NCI-H748 (cell line): ENCODE results near the gene PHF19.

Source experiments
- DNase-seq: peaks from one replicate; lab custom pipeline; 2025; ENCODE audit not compliant: unreplicated experiment; lab: John Stamatoyannopoulos, UW

PHF19 gene

DNA sequence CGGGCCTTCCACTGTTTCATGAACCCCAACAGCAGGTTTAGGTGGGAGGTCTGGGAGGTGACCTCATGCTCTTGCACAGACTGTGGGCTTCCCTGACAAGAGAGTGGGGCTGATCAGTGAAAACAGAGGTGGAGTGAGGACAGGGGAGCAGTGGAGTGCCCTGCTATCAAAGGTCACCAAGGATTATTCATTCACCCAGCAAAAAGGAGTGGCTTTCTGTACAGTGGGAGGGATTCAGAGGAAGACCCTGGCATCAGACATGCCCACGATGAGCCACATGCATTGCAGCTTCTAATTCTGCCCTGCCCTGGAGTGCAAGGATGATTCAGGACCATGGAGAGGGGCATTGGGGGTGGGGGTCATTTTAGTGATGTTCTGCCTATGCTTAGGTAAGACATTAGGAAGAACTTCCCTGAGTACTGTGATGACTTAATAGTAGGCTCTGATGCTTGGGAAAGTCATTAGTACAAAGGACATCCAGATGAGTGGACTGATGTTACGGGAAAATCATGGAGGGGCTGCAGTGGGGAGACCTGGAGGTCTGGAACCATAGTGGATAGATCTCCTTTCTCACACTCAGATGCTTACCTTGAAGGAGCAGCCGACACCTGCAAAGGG lies 36.8 kb upstream of the PHF19 start:
- no peak for DNase-seq

DNA sequence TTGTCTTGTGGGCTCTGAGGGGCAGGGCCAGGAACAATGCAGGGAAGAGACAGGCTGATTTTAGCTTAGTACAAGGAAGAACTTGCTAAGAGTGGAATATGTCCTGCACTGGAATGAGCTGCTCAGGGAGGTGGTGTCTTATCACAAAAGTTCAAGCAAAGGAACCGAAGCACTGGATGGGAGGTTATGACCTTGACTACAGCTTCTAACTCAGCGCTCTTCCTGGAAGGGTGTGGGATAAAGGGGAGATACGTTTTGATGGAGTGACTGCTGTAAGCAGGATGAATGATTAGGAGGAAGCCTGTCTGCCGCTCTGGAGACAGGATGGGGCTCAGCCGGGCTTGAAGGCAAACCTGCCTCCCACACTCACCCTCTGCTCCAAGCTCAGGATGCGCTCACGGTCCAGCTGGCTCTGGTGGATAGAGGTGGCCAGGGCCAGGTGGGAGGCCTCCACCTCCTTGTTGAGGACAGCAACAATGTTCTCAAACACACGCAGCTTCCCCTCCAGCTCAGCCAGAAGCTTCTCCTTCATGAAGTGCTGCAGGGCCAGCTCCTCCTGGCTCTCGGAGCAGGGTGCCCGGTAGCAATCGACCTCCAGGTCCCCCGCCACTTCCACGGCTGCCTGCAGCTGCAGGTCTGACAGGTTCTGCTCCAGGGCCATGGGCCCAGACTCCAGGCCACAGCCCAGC lies 36.1 kb upstream of the PHF19 start:
- DNase-seq = no peak

DNA sequence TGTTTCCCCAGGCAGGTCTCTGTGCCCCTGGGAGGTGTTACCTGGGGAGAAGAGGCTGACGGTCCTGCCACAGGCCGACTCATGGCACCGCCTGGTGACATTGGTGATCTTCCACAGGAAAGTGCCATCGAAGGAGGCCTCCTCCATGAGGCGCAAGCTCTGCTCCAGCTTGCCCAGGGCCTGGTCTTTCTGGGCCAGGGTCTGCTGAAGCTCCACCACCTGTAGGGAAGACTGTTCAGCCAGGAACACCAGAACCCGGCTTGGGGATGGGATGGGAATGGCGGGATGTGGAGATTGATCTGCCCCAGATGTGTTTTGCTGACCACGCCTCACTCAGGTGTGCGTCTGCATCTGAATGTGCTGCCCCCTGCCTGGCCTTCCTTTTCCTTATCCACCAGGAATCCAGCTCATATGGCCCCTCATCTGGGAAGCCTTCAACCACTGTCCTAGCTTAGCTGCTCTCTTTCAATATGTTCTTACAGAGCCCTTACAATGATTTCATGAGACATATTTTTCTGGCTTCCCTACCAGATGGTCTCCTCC lies 34.4 kb upstream of the PHF19 start:
- no peak for DNase-seq

DNA sequence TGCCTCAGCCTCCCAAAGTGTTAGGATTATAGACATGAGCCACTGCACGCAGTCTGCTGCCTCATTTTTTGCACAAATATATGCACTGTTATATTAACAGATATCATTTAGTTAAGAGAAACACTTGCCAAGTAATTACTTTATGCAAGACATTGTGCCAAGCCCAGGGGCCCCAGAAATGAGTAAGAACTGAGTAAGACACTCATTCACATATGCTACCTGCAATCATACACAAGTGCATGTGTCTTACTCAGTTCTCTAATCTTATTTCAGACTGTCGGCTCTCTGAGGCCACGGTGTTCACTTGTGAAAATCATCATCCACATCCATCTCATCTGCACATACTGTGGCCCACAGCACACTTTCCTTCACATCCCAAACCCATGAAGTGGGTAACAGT lies 33.7 kb upstream of the PHF19 start:
- no peak for DNase-seq

DNA sequence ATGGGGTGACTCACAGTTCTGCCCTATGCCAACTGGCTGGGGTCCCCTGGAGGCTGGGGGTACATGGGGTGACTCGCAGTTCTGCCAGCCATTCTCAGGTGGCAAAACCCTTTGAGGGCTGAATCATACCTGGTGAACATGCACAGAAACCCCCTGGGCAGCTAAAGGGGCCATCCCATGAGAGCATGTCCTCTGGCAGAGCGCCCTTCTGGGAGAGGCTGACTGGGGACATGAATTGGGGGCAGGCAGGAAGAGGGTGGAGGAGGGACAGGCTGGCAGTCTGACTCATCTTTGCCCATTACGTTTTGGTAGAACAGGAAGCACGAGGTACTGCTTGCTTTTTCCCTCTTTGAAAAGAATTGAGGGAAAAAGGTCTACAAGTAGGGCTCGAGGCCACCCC lies 32.9 kb upstream of the PHF19 start:
- DNase-seq = no peak

DNA sequence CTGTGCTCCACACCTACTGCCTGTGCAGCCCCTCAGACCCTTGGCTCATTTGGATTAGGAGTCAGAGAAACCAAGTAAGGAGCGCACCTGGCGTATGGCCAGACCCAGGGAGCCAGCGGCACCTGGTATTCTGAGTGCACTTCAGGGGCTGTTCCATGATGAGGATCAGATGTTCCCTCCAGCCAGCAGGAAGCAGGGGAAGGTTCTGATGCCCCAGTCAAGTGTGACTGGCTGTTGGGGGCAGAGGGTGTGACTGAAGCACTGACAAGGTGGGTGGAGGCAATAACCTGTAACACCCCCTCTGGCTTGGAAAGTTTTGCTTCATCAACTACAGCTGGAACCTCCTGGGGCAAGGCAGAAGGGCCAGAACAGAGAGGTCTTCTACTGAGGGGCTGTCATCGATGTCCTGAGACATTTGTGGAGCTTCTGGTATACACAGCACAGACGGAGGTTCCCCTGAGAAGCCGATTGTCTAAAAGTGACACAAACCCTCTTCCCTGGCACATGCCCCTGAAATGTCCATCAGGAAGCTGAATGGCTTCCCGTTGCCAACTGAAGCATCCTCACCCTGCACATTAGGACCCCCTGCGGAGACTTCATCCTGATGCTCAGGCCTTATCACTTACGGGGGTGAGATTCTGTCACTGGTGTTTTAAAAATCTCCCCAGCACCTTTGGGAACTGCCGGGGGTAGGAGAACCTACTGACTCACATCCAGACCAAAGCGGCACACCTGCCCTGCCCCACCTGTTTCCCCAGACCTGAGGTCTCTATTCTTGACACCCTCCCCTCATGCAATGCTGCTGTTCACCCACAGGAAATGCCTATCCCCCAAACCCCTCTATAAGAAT lies 28.6 kb upstream of the PHF19 start:
- no peak for DNase-seq

DNA sequence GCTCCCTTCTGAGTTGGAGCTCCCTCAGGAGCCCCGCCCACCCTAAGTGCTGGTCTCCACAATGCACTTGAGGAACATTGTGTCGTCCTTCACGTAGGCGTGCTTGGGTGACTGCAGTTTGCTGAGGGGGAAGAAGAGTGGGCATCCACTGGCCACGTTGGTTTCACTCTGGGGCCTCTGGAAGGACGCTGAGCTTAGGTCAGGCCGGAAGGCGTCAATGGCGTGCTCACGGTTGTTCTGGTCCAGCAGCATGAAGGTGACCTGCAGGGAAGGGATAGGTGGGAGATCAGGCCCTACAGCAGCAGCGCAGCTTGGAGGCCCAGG lies 28.0 kb upstream of the PHF19 start:
- no peak for DNase-seq

DNA sequence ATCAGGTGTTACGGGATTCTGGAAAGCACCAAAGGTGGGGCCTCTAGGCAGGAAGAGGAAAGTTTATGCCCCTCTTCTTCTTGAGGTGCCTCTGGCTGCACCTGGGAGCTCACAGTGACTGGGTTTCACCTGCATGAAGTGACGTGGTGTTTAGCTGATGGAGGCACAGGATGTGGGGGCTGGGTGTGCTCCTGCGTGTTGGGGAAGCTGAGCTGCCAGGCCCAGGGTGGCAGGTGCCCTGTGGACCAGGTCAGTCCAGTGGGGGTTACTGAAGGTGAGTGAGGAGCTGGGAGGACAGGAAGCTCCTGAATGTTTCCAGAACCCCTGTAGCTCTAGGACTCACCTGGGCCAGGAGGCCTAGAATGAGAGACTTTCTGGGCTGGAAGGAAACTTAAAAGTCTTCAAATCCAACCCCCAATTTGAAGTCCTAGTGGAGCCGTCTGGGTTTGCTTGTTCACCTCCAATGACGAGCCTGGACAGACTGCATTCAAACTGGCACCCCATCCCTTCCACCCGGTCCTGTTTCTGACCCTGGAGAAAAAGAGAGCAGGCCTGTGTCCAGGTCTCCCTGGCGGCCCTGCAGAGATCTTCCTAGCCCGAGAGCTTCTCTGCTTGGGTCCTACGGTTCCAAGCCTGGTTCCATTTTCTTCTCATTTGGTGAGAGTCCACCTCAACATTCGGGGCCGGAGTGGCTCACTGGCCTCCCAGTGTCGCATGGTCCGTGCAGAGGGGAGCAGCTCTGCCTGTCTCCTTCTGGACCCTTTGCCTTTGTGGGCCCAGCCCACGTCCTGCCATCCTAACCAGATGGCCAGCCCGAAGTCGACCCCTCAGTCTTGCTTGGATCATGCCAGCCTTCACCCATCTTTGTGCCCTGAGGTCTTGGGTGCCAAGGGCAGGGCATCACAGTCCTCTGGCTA lies 27.3 kb upstream of the PHF19 start:
- DNase-seq = no peak

DNA sequence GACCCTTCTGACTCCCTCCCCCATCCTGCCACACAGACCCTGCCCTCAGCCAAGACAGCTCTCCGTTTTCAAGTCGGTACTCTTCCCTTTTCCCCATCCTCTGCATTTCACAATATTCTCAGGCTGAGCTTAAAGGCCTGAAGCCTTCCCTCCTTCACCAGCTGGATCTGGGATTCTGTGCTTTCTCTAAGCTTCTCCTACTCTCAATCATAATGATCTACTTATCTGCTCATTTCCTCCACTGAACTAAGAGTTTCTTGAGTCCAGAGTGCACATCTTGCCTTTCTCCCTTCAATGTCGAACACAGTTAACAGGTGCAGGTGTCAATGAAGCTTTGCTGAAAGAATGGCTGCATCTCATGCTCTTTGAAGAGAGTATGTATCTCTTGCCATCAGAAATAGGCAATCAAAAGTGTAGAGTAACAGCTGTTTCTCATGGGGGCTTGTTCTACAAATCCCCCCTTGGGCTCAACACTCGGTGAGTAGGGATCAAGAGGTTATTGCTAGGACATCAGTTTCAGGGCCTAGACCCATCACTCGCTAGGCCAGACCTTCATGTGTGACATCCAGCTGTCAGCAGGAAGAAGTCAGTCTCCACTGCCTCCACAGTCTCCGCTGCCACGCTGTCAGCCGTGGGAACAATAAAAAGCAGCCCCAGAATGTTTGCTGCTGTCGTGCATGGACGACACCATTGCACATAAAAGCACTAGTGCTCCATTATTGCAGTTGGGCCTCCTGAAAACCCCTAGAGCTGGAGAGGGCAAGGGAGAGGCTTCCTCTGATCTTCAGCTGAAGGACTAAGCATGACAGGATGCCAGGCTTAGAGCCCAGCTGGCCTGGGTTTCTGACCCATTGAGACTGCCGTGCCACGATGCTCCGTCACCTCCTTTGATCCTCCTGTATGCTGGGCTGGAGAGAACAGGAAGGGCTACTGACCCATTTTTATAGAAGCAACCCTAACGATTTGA lies 25.9 kb upstream of the PHF19 start:
- no peak for DNase-seq

DNA sequence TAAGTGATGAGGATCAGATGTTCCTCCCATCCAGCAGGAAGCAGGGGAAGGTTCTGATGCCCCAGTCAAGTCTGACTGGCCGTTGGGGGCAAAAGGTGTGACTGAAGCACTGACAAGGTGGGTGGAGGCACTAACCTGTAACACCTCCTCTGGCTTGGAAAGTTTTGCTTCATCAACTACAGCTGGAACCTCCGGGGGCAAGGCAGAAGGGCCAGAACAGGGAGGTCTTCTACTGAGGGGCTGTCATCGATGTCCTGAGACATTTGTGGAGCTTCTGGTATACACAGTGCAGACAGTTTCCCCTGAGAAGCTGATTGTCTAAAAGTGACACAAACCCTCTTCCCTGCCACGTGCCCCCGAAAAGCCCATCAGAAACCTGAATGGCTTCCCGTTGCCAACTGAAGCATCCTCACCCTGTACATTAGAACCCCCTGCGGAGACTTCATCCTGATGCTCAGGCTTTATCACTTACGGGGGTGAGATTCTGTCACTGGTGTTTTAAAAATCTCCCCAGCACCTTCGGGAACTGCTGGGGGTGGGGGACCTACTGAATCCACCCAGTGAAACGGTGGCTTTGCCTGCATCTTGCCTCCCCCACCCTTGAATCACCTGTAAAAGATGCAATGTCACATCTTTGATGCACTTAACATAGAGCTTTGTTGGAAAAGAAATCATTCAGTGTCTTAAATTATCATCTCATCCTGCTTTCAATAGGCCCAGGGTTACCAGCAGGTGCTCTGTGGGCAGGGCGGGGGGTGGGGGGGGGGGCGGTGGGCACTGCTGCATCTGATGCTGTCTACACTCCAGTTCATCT lies 25.0 kb upstream of the PHF19 start:
- DNase-seq = no peak

DNA sequence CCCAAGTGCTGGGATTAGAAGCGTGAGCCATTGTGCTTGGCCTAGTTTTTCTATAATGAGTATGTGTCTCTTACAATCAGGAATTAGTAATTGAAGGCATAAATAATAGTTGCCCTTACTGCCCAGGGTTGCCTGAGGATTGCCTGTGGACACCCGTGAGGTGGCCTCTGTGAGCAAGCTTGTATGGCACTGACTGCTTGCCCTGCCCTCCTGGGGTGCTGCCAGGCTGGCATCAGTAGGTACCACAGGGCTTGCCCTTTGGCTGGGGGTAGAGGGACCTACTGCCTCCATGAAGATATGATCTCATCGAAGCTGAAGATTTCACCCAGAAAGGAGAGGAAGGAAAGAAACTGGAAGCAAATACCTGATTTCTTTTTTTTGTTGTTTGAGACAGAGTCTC lies 23.8 kb upstream of the PHF19 start:
- no peak for DNase-seq

DNA sequence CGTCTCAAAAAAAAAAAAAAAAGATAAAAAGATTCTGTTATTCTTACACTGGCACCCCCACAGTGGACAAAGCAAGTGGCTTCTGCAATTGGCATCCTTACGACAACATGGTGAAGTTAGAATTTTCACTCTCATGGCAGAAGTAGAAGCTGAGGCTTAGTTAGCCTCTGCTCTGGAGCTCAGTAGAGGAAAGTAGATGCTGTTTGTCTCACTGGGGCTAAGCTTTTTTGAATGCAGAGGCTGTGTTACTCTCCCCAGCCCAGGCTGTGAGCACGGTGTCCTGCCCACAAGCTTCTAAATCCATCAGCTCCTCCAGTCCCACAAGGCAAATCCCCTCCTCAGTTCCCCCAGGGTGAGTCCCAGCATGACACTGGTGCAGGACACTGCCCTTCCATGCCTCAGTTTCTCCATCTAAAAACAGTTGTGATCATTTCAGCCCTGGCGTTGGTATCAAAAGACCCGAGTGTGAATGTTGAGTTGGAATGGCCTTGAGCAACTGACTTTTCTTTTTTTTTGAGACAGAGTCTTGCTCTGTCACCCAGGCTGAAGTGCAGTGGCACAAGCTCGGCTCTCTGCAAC lies 22.6 kb upstream of the PHF19 start:
- DNase-seq = no peak

DNA sequence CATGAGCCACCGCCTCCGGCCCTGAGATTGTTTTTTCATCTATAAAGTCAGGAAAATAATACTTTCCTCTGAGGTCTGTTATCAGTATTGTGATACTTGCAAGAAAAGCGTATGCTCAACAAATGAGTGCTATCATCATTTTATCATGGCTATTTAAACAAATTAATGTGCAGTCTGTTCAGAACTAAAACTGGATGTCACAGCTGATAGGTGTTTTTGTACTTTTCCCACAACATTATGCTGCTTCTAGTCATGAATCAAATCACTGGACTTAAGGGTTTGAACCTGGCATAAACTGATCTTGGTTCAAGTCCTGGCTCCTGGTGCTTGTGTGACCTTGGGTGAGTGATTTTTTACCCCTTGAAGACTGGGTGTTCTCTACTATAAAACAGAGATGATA lies 21.4 kb upstream of the PHF19 start:
- DNase-seq = no peak

DNA sequence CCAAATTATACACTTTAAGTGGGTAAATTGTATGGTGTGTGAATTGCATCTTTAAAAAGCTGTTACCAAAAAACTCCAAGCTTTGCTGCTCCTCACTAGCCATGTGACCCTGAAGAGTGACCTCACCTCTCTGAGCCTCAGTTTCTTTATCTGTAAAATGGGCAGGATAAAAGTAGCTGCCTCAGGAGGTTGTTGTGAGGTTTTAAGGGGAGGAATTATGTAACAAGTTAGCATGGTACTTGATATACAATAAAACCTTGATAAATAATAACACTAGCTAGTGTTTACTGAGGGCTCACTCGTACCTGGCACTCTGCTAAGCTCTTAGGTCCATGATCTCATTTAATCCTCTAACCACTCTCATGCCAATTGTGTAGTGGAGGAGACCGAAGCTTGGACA lies 19.0 kb upstream of the PHF19 start:
- no peak for DNase-seq

DNA sequence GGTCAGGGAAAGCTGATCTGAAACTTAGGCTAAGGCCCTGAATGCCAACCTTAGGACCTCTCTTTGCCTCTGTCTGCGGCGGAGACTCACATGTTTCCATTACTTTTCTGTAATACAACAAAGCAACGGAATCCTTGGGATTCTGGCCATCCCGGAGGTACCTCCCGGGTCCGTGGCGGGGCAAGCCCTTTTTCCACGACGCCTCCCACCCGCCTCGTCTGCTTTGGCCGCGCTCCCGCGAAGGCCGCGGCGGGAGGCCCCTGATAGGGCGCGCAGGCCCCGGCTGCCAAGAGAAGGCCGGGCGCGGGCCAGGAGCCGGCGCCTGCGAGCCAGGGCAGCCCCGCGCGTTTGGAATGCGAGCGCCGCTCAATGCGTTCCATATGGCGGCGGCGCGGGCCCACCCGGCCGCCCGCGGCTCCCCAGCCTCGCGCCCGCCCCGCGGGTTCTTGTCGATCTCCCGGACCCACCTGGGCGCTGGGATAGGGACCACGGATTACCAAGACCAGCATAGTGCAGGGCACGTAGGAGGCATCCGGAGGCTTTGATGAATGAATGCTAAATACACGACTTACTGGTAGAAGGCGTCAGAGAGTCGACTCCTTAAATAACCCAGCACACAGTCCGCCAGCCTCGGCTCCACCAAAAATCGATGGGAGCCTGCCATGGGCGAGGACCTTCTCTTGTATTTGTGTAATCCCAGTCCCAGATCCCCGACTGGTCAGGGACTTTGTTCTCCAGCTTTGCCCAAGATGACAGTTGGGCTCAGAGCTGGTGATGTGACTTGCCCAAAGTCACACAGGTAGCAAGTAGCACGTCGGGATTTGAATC lies 17.5 kb upstream of the PHF19 start:
- no peak for DNase-seq

DNA sequence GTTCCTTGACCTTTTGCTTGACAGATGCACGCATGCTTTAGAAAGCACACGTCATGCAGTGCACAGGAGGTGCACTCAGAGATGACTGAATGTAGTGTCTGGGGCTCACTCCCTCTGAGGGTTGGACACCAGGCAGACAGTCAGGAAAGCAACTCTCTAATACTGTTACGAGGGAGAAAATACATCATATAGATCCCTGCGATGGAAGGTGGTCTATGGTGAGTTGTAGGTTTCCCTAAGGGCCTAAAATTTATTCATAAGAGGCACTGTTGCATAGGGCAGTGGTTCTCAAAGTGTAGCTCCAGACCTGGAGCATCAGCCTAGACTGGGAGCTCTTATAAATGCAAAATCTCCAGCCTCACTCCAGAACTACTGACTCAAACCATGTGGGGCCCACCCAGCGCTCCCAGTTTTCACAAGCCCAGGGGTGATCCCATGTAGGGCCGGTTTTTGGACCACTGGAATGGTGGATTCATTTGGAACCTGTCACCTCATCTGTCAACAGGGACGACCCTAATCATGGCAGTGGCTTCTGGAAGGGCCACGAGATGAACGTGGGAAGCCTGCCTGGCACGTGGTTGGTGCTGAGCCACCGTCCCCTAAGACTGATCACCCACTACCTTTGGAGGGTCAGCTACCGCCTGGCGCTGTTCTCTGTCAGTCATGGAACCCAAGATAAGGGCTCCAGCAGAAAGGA lies 16.8 kb upstream of the PHF19 start:
- DNase-seq = no peak
